ENCODE measurements around the gene HJURP. TPM values are rescaled to one million over a fixed set of nuclear protein-coding genes. Genes with fewer than 3 reads are reported as not detected.

Gene HJURP
- total RNA-seq, 4 donors from 2014 or later: 5.1 to 8.5 (median 5.8) TPM

DNA sequence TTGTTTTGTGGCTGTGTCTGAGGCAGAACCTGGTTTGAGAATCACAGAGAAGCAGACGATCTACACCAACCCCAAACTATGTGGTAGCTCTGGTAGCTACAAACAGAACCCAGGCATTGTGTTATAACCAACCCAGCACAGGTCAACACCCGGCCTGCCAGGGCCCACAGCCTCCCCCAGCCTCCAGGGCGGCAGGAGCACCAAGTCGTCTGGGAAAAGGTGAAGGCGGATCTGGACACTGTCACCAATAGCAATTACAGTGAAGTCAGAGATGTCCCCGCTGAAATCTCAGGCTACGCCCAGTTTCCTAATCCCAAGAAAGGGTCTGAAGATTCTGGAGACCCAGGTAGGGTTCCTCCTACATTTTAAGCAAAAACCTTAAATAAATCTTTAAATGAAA lies 3.6 kb downstream of the HJURP start:
- H3K9me3 ChIP-seq: no peaks in the 10 kb centered on the region
- no peak for TF ChIP-seq POLR2A (IDR thresholded peaks at IDR 0.05)
- TF ChIP-seq, protein P1, sequence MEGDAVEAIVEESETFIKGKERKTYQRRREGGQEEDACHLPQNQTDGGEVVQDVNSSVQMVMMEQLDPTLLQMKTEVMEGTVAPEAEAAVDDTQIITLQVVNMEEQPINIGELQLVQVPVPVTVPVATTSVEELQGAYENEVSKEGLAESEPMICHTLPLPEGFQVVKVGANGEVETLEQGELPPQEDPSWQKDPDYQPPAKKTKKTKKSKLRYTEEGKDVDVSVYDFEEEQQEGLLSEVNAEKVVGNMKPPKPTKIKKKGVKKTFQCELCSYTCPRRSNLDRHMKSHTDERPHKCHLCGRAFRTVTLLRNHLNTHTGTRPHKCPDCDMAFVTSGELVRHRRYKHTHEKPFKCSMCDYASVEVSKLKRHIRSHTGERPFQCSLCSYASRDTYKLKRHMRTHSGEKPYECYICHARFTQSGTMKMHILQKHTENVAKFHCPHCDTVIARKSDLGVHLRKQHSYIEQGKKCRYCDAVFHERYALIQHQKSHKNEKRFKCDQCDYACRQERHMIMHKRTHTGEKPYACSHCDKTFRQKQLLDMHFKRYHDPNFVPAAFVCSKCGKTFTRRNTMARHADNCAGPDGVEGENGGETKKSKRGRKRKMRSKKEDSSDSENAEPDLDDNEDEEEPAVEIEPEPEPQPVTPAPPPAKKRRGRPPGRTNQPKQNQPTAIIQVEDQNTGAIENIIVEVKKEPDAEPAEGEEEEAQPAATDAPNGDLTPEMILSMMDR (IDR thresholded peaks at IDR 0.05): no peak
- DNase-seq: no peak
- no peak overlapping the region for H3K4me3 ChIP-seq
- 93 to 100% methylated on average over 4 to 7 of the region's 7 CpGs for WGBS, 2 donors
- peaks cover 7 to 30% (median 10%) of the 10 kb centered on the region in 3 donors for H3K4me1 ChIP-seq
- no peak overlapping the region for H3K27ac ChIP-seq
- intact Hi-C loops (cut with DNase I): no loop called here
- no peaks in the 10 kb centered on the region for H3K27me3 ChIP-seq
- H3K36me3 ChIP-seq: peaks cover 0 to 39% (median 0%) of the 10 kb centered on the region in 3 donors

DNA sequence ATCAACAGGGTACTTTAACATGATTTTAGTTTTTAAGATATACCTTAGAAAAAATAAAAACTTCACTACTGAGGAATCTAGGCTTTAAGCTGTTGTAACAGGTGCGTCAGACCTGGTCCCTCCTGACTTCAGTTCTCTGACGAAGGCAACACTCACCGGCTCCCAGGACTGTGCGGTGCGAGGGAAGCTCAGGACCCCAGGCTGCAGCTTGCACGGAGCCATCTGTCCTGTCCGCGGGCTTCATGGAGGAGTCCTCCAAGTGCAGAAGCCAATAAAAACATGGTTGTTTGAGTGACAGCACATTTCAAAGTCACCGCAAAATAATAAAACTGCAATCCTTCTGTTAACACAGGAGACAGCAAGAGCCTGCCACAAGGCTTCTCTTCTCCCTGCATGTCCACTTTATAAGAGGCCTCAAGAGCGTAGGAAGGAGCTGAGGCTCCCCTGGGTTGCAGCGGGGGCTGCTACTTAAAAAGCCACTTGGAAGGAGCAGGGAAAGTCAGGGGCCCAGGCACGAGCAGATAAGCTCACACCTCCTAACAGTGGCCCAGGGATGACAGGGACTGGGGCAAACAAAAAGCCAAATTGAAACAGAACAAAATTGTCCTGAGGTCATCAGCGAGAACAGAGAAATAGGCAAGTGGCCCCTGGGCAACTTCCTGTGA lies 4.6 kb downstream of the HJURP start:
- intact Hi-C loops (cut with DNase I): no loop called here

DNA sequence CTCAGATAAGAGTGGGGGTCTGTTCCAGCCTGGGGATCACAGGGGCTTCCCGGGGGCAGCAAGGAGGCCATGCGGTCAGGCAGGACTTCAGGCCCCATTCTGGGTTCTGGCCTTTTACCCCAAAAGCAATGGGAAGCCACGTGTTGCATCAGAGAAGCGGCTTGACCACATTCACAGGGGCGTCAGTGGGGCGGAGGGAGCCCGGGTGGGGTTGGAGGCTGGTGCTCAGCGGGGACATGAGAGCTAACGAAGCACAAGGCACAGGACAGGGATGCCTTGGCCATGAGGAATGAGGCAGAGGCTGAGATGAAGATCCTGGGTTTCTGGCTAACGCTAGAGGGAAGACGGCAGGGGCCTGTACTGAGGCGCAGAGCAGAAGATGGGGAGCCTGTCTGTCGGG lies 6.1 kb downstream of the HJURP start:
- H3K9me3 ChIP-seq: no peaks in the 10 kb centered on the region
- no peaks in the 10 kb centered on the region for H3K27me3 ChIP-seq
- no peak for DNase-seq
- H3K4me3 ChIP-seq: no peak overlapping the region
- intact Hi-C loops (cut with DNase I): no loop called here
- no peak overlapping the region for H3K27ac ChIP-seq
- peaks cover 0 to 14% (median 0%) of the 10 kb centered on the region in 3 donors for H3K4me1 ChIP-seq
- WGBS, 2 donors: 94 to 100% methylated on average over 3 to 7 of the region's 13 CpGs
- H3K36me3 ChIP-seq: peaks cover 0 to 54% (median 0%) of the 10 kb centered on the region in 3 donors
- no peak for TF ChIP-seq POLR2A (IDR thresholded peaks at IDR 0.05)
- TF ChIP-seq, protein P1 (IDR thresholded peaks at IDR 0.05): no peak

More for the DNA sequence above, 4.6 kb downstream of the HJURP start:
- Histone ChIP-seq H3K4me1 (peaks cover 7 to 24% (median 7%) of the 10 kb centered on the region in 3 donors), H3K27me3 (no peaks in the 10 kb centered on the region), H3K36me3 (peaks cover 0 to 43% (median 0%) of the 10 kb centered on the region in 3 donors), H3K4me3 (no peak overlapping the region), H3K9me3 (no peaks in the 10 kb centered on the region), H3K27ac (no peak overlapping the region)
- 94 to 95% methylated on average over 7 to 10 of the region's 13 CpGs for WGBS, 2 donors
- no peak for DNase-seq
- TF ChIP-seq POLR2A (IDR thresholded peaks at IDR 0.05): no peak
- TF ChIP-seq, protein P1 (IDR thresholded peaks at IDR 0.05): no peak

DNA sequence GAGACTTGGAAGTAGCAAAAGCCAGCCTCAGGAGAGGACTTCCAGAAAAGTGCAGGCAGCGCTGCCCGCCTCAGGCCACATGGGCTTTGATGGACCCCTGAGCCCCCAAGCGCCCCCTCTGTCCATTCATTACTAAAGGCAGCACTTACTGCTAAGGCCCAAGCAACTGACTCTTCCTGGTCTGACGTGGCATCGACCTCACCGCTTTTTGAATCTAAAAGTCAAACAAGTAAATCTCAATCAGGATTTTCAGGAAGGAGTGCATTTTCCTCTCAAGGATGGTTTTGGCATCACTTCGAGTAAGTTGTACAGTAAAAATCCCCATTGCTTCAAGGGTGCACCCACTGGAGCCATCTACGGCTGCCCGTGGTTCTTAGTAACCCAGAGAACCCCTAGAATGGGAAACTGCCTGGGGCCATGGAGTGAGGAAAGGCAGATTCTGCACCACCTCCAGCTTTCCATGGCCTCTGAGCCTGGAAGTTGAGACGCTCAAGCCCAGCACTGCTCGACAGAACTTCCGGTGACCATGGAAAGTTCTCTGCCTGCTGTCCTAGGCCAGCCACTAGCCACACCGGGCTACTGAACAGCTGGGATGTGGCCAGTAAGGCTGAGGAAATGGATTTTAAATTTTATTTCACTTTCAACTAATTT lies 7.0 kb downstream of the HJURP start:
- TF ChIP-seq, protein P1 (IDR thresholded peaks at IDR 0.05): no peak
- TF ChIP-seq POLR2A (IDR thresholded peaks at IDR 0.05): no peak
- intact Hi-C loops (cut with DNase I): no loop called here
- 95% methylated on average over 10 to 11 of the region's 13 CpGs for WGBS, 2 donors
- Histone ChIP-seq H3K27me3 (no peaks in the 10 kb centered on the region), H3K4me3 (no peak overlapping the region), H3K4me1 (peaks cover 0 to 4% (median 0%) of the 10 kb centered on the region in 3 donors), H3K36me3 (peaks cover 0 to 62% (median 0%) of the 10 kb centered on the region in 3 donors), H3K27ac (no peak overlapping the region), H3K9me3 (no peaks in the 10 kb centered on the region)
- DNase-seq: no peak
